HepG2 (cell line): ENCODE data around the gene SUCLG2. TPM values are rescaled to one million over a fixed set of nuclear protein-coding genes. Genes with fewer than 3 reads are reported as not detected.

Experiments
- ATAC-seq: fragments of 200-7000 bp; cut with Tn5 transposase; 3 replicates; pipeline ENCODE4 v1.9.1; 2020; ENCODE audit warnings: mild to moderate bottlenecking, moderate library complexity
- BruUV-seq: library from RNA; stranded (reverse); fragments of 400-500 nt; replicated peaks from 2 replicates; lab custom pipeline; 2021; lab: Mats Ljungman, UMichigan
- CTCF ChIA-PET: fragments of 300-600 bp; formaldehyde crosslinking; extraction: SDS; loops from one replicate; lab custom pipeline; 2021; ENCODE audit warnings: low total read pairs, inconsistent platforms, low intra/inter-chr PET ratio; lab: Yijun Ruan, JAX
- POLR2A ChIA-PET: fragments of 350-600 bp; sonication (Branson Sonifier 250); formaldehyde crosslinking; loops from one replicate; lab custom pipeline; 2020; ENCODE audit warnings: antibody characterized with exemption, inconsistent platforms; lab: Yijun Ruan, JAX
- DNase-seq: peaks from one replicate; pipeline ENCODE4 v3.0.0-alpha.2; 2015; ENCODE audit warnings: low spot score
- FAIRE-seq: peaks from 3 replicates; lab custom pipeline; 2011; peaks lifted over from hg19 to GRCh38; lab: Jason Lieb, UNC
- H2AFZ ChIP-seq: one replicate; pipeline ENCODE4 v1.6.1; 2011; ENCODE audit warnings: low read length, inconsistent platforms
- H3K27ac ChIP-seq: fragments of 300-600 bp; 3 replicates; pipeline ENCODE4 v1.8.0; 2011; ENCODE audit warnings: mixed run types, mild to moderate bottlenecking, mixed read lengths, low read length, inconsistent platforms; ENCODE audit not compliant: insufficient read depth; ENCODE audit errors: extremely low read length
- H3K27me3 ChIP-seq, 2 experiments: fragments of 200-600 bp in 1 of 2; 2 replicates in 1 of 2; 3 replicates in 1 of 2; pipeline versions ENCODE4 v1.6.0 to v1.8.0; 2011; ENCODE audit warnings: low read length in 2 of 2, mild to moderate bottlenecking in 2 of 2, moderate library complexity in 2 of 2, inconsistent platforms in 1 of 2; ENCODE audit not compliant: insufficient read depth in 2 of 2, control insufficient read depth in 1 of 2
- H3K36me3 ChIP-seq, 2 experiments: fragments of 200-600 bp in 1 of 2; replicated peaks in 1 of 2; 2 replicates in 1 of 2; 3 replicates in 1 of 2; pipeline versions ENCODE4 v1.5.1 to v1.8.0; 2011; ENCODE audit warnings: low read length in 2 of 2, inconsistent platforms in 1 of 2; ENCODE audit not compliant: insufficient read depth in 2 of 2, control insufficient read depth in 1 of 2
- H3K4me1 ChIP-seq: 2 replicates; pipeline ENCODE4 v1.5.1; 2012; ENCODE audit warnings: low read length, inconsistent platforms; ENCODE audit not compliant: insufficient read depth
- H3K4me2 ChIP-seq: 2 replicates; pipeline ENCODE4 v1.6.0; 2011; ENCODE audit warnings: low read depth, low read length, inconsistent platforms
- H3K4me3 ChIP-seq, 3 experiments: fragments of 200-600 bp in 1 of 3; sonication (generic), shearing (Covaris generic) in 1 of 3; replicated peaks in 1 of 3; 2 replicates each; pipeline ENCODE4 v1.5.1; 2011 to 2016; ENCODE audit warnings: low read length in 3 of 3, inconsistent platforms in 2 of 3, low read depth in 2 of 3, mild to moderate bottlenecking in 2 of 3, control low read depth in 1 of 3, mixed read lengths in 1 of 3; ENCODE audit not compliant: insufficient read depth in 1 of 3
- H3K79me2 ChIP-seq: one replicate; pipeline ENCODE4 v1.6.1; 2011; ENCODE audit warnings: low read length, inconsistent platforms; ENCODE audit not compliant: insufficient read depth
- H3K9ac ChIP-seq: 2 replicates; pipeline ENCODE4 v1.6.0; 2011; ENCODE audit warnings: mild to moderate bottlenecking, low read depth, low read length, inconsistent platforms; ENCODE audit not compliant: insufficient read depth
- H3K9me3 ChIP-seq: 2 replicates; pipeline ENCODE4 v1.5.1; 2012; ENCODE audit warnings: mild to moderate bottlenecking, low read length
- H4K20me1 ChIP-seq: 2 replicates; pipeline ENCODE4 v1.6.0; 2011; ENCODE audit warnings: inconsistent platforms, mild to moderate bottlenecking, low read length, moderate library complexity; ENCODE audit not compliant: insufficient read depth
- AHR ChIP-seq: IDR thresholded peaks from 2 replicates; pipeline ENCODE4 v1.6.1; 2018; ENCODE audit warnings: missing genetic modification reagents, missing compliant biosample characterization
- ATF2 ChIP-seq: sonication (generic); formaldehyde crosslinking; IDR thresholded peaks from 2 replicates; pipeline ENCODE4 v1.4.0; 2020; ENCODE audit warnings: missing genetic modification reagents
- CEBPG ChIP-seq: IDR thresholded peaks from 2 replicates; pipeline ENCODE4 v1.6.1; 2016
- FOSL2 ChIP-seq: sonication (generic); formaldehyde crosslinking; IDR thresholded peaks from 2 replicates; pipeline ENCODE4 v1.4.0; 2020; ENCODE audit warnings: missing genetic modification reagents
- GATA4 ChIP-seq: sonication (generic); IDR thresholded peaks from 2 replicates; pipeline ENCODE4 v1.6.1; 2016; ENCODE audit warnings: antibody characterized with exemption, low read depth, borderline replicate concordance
- KDM2A ChIP-seq: sonication (generic); formaldehyde crosslinking; IDR thresholded peaks from 2 replicates; pipeline ENCODE4 v1.4.0; 2020; ENCODE audit warnings: low read depth, missing genetic modification reagents, borderline replicate concordance
- STAT5B ChIP-seq: sonication (generic); formaldehyde crosslinking; IDR thresholded peaks from 2 replicates; pipeline ENCODE4 v1.4.0; 2020; ENCODE audit warnings: missing genetic modification reagents
- TEAD2 ChIP-seq: sonication (generic); formaldehyde crosslinking; IDR thresholded peaks from 2 replicates; pipeline ENCODE4 v1.9.0; 2021; ENCODE audit warnings: missing genetic modification reagents
- ZBED4 ChIP-seq: sonication (generic); formaldehyde crosslinking; IDR thresholded peaks from 2 replicates; pipeline ENCODE4 v1.4.0; 2020; ENCODE audit warnings: missing genetic modification reagents, borderline replicate concordance
- ZBTB38 ChIP-seq: sonication (generic); formaldehyde crosslinking; IDR thresholded peaks from 2 replicates; pipeline ENCODE4 v1.5.1; 2020; ENCODE audit warnings: mild to moderate bottlenecking, missing genetic modification reagents
- ZBTB44 ChIP-seq: sonication (generic); formaldehyde crosslinking; IDR thresholded peaks from 2 replicates; pipeline ENCODE4 v1.4.0; 2020; ENCODE audit warnings: missing genetic modification reagents
- ZHX1 ChIP-seq: sonication (generic); formaldehyde crosslinking; IDR thresholded peaks from 2 replicates; pipeline ENCODE4 v1.8.1; 2022; ENCODE audit warnings: low read depth, mild to moderate bottlenecking, missing genetic modification reagents
- ZKSCAN5 ChIP-seq: sonication (generic); formaldehyde crosslinking; IDR thresholded peaks from 2 replicates; pipeline ENCODE4 v1.5.1; 2020; ENCODE audit warnings: mild to moderate bottlenecking, missing genetic modification reagents
- ZNF552 ChIP-seq: sonication (generic); formaldehyde crosslinking; IDR thresholded peaks from 2 replicates; pipeline ENCODE4 v1.9.0; 2022; ENCODE audit warnings: missing genetic modification reagents, mild to moderate bottlenecking, borderline replicate concordance
- ZNF569 ChIP-seq: sonication (generic); formaldehyde crosslinking; IDR thresholded peaks from 2 replicates; pipeline ENCODE4 v1.5.0; 2020; ENCODE audit warnings: mild to moderate bottlenecking, missing genetic modification reagents, moderate library complexity, borderline replicate concordance
- ZNF607 ChIP-seq: sonication (generic); formaldehyde crosslinking; IDR thresholded peaks from 2 replicates; pipeline ENCODE4 v1.5.1; 2020; ENCODE audit warnings: missing genetic modification reagents, mild to moderate bottlenecking, borderline replicate concordance
- ZNF746 ChIP-seq: sonication (generic); formaldehyde crosslinking; IDR thresholded peaks from 2 replicates; pipeline ENCODE4 v1.8.0; 2022; ENCODE audit warnings: mild to moderate bottlenecking, missing genetic modification reagents
- WGBS: methylation state at CpG from one replicate; pipeline ENCODE4 v1.1.6; 2017; ENCODE audit warnings: low lambda C conversion rate; 5-methylcytosine and 5-hydroxymethylcytosine counted together
- in situ Hi-C: cut with HindIII; loops from 2 replicates; pipeline ENCODE4 v1.10.0; 2017; ENCODE audit warnings: low pct_unique_long_range_greater_than_20kb; ENCODE audit not compliant: extremely low pct_ligation_motif_present
- intact Hi-C: fragments of 100-400 bp; cut with micrococcal nuclease; formaldehyde crosslinking; loops from one replicate; pipeline ENCODE4 v1.10.0; 2022; ENCODE audit not compliant: unreplicated experiment
- polyA plus RNA-seq, 8 experiments: library from polyadenylated mRNA; depleted of rRNA in 3 of 8; stranded (reverse) in 7 of 8; unstranded in 1 of 8; fragments of >200 nt; fragmentation: Illumina TruSeq in 4 of 8; extraction: Trizol in 4 of 8; gene quantifications; 2 replicates each; pipeline versions ENCODE4 v1.2.1 to v1.2.3, GENCODE V29; 2011 to 2016; ENCODE audit warnings: low read depth in 4 of 8, missing spikeins in 1 of 8, mixed read lengths in 1 of 8; ENCODE audit not compliant: insufficient read depth in 1 of 8
- total RNA-seq, 5 experiments: library from RNA; depleted of rRNA; stranded (reverse); fragments of >200 nt; fragmentation: Illumina TruSeq; extraction: Trizol; gene quantifications; 2 replicates each; pipeline ENCODE4 v1.2.3, GENCODE V29; 2016; ENCODE audit warnings: low read depth in 1 of 5

Gene SUCLG2
- total and polyA plus RNA-seq, 2 of the 13 experiments (the other 11 are each of a cell fraction or from before 2014, with no cell fraction given), result 21.4 to 64.9 TPM

- 92% methylated on average over 3 of the region's 3 CpGs for whole genome bisulfite sequencing
- Histone ChIP-seq H3K4me1 (peaks cover 5% of the 10 kb centered on the region), H3K79me2 (no peaks in the 10 kb centered on the region), H3K4me2 (no peak overlapping the region), H3K9ac (no peak overlapping the region), H4K20me1 (no peaks in the 10 kb centered on the region), H3K36me3 (no peaks in the 10 kb centered on the region), H3K27me3 (no peaks in the 10 kb centered on the region), H3K27ac (no peak overlapping the region), H3K4me3 (no peak overlapping the region), H3K9me3 (no peaks in the 10 kb centered on the region), H2AFZ (no peak overlapping the region)
- no peak for FAIRE-seq
- peak; percentile 10 for DNase-seq
- BruUV-seq, result no TSS peak
- in situ Hi-C loops, result no loop called here
- POLR2A ChIA-PET, result no interaction called here
- ATAC-seq, result no peak
- CTCF ChIA-PET, result no interaction called here
- intact Hi-C loops, result no loop called here
- no peak for TF ChIP-seq ZNF607 (CRISPR knock-in tag)
- TF ChIP-seq STAT5B, result no peak
- TF ChIP-seq ZBTB44 (CRISPR knock-in tag), result no peak
- 0 out of 2 replicates have a peak, but pooled peaks have one; percentile 8 for TF ChIP-seq FOSL2 (CRISPR knock-in tag)
- no peak for TF ChIP-seq ZNF569 (CRISPR knock-in tag)
- TF ChIP-seq AHR (CRISPR knock-in tag), result no peak
- TF ChIP-seq ATF2 (CRISPR knock-in tag), result no peak
- no peak for TF ChIP-seq KDM2A (CRISPR knock-in tag)
- no peak for TF ChIP-seq ZNF746
- no peak for TF ChIP-seq ZBTB38 (CRISPR knock-in tag)
- no peak for TF ChIP-seq ZKSCAN5 (CRISPR knock-in tag)
- no peak for TF ChIP-seq ZNF552 (CRISPR knock-in tag)
- no peak for TF ChIP-seq ZHX1 (CRISPR knock-in tag)
- no peak for TF ChIP-seq TEAD2
- peak; percentile 20; the same call in 1 of the 2 replicates for TF ChIP-seq CEBPG (CRISPR knock-in tag)
- no peak for TF ChIP-seq ZBED4 (CRISPR knock-in tag)
- no peak for TF ChIP-seq GATA4
Measured at GRCh38 chr3:67437090-67437489, 217.3 kb downstream of the SUCLG2 start.
